ENCODE data around the gene LRCOL1.

DNA sequence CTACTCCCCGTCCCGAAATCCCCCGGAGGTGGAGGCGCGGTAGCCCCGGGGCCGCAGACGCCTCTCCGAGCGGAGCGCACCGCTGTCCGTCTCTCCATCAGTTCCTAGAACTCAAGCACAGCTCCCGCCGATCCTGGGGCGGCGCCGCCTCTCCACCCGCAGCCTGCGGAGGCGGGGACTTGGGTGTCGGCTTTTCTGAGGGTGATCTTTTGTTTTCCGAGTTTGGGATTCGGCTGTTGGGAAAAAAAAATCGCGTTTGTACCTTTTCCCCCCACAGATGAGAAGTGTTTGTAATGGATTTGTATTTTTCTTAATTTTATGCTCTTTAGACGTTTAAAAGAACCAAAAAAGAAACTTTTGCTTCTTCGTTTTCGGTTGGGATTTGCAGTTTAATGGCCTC is 26.6 kb downstream of the LRCOL1 start:
- TF ChIP-seq CTCF (IDR thresholded peaks at IDR 0.05; ENCODE audit: insufficient read depth, low read length, poor library complexity, severe bottlenecking) (no peak), EZH2phosphoT487 (conservative IDR thresholded peaks at IDR 0.05; ENCODE audit: low read length) (no peak)
